Measurements from ENCODE around the gene CHI3L2. TPM values are rescaled to one million over a fixed set of nuclear protein-coding genes. Genes with fewer than 3 reads are reported as not detected.
A peak's percentile ranks its signal among the peaks of the same experiment; 100 is the strongest.

The CHI3L2 gene
- total and polyA plus RNA-seq, 12 donors = 0.33 to 9.1 (median 2.7) TPM; not detected in 1

- H3K4me3 ChIP-seq = no peak overlapping the region
- no peaks in the 10 kb centered on the region for H3K36me3 ChIP-seq (replicated peaks in 1 of 2)
- no peak for DNase-seq
- TF ChIP-seq POLR2A (IDR thresholded peaks at IDR 0.05) (no peak), CTCF (IDR thresholded peaks at IDR 0.05) (no peak)
- H3K4me1 ChIP-seq (replicated peaks in 1 of 2) = no peaks in the 10 kb centered on the region
- H3K27me3 ChIP-seq = no peaks in the 10 kb centered on the region
- no peak overlapping the region for H3K27ac ChIP-seq
- 56 to 81% (median 61%) methylated on average over 3 of the region's 3 CpGs for WGBS, 4 donors
- H3K9me3 ChIP-seq (replicated peaks in 1 of 3) = no peaks in the 10 kb centered on the region
- intact Hi-C loops (cut with DNase I) = no loop called here
These were observed 62.6 kb downstream of the CHI3L2 start for GRCh38 chr1:111290104-111290503.

GRCh38 chr1:111290630-111291029, 63.1 kb downstream of the CHI3L2 start, which contains the start of gene CHIA:
Gene CHIA (plus strand): TSS chr1:111290851. CDS start chr1:111310468, 19,617 bp downstream.
- intact Hi-C loops (cut with DNase I) = no loop called here
- WGBS, 4 donors = 37 to 50% (median 46%) methylated on average over 7 of the region's 7 CpGs
- H3K4me1 ChIP-seq (replicated peaks in 1 of 2) = no peaks in the 10 kb centered on the region
- no peaks in the 10 kb centered on the region for H3K9me3 ChIP-seq (replicated peaks in 1 of 3)
- no peak for TF ChIP-seq CTCF (IDR thresholded peaks at IDR 0.05)
- TF ChIP-seq POLR2A (IDR thresholded peaks at IDR 0.05) = no peak
- H3K27ac ChIP-seq = no peak within 1 kb of the TSS
- peak in 4 of 7 donors; percentile 31 to 60 (median 51) for DNase-seq
- H3K4me3 ChIP-seq = no peak within 1 kb of the TSS
- H3K27me3 ChIP-seq = no peaks in the 10 kb centered on the region
- no peaks in the 10 kb centered on the region for H3K36me3 ChIP-seq (replicated peaks in 1 of 2)

Small RNA genes within 50 kb of the gene (small RNA-seq; reads per million reads assigned to genes)
- 0 reads per million in 2 donors for gene AL355816.1

Other genes starting within 250 kb of the CHI3L2 start
- gene DRAM2, start 87.6 kb upstream of the CHI3L2 start, total RNA-seq = 100 to 1,000 TPM in 2 of 9 donors, 10 to 100 TPM in 7; 39.7 to 126 (median 53.5) TPM
- 10 to 100 TPM; 21.2 to 59.2 (median 48.1) TPM for gene DRAM2, start 87.6 kb upstream of the CHI3L2 start, polyA plus RNA-seq
- 10 to 100 TPM; 30.3 to 47.0 (median 39.9) TPM for gene CEPT1, start 87.5 kb upstream of the CHI3L2 start, total RNA-seq
- gene CEPT1, start 87.5 kb upstream of the CHI3L2 start, polyA plus RNA-seq = 10 to 100 TPM; 17.0 to 55.8 (median 21.7) TPM
- gene DENND2D, start 27.1 kb upstream of the CHI3L2 start, total RNA-seq = 10 to 100 TPM; 37.0 to 62.9 (median 43.4) TPM
- 10 to 100 TPM; 38.1 to 57.3 (median 39.9) TPM for gene DENND2D, start 27.1 kb upstream of the CHI3L2 start, polyA plus RNA-seq
- gene CHIA, start 63.1 kb downstream of the CHI3L2 start, total RNA-seq = under 1 TPM in 1 of 9 donors, not detected in 8; 0.19 TPM
- gene CHIA, start 63.1 kb downstream of the CHI3L2 start, polyA plus RNA-seq = under 1 TPM in 1 of 3 donors, not detected in 2; 0.07 TPM
- 1 to 10 TPM in 3 of 9 donors, under 1 TPM in 6; 0.18 to 3.9 (median 0.61) TPM for gene OVGP1, start 200.0 kb downstream of the CHI3L2 start, total RNA-seq
- 1 to 10 TPM in 2 of 3 donors, under 1 TPM in 1; 0.71 to 7.3 (median 3.4) TPM for gene OVGP1, start 200.0 kb downstream of the CHI3L2 start, polyA plus RNA-seq
- gene WDR77, start 221.5 kb downstream of the CHI3L2 start, total RNA-seq = 10 to 100 TPM; 20.6 to 66.8 (median 28.6) TPM
- 10 to 100 TPM; 19.8 to 47.2 (median 24.0) TPM for gene WDR77, start 221.5 kb downstream of the CHI3L2 start, polyA plus RNA-seq
- 100 to 1,000 TPM; 154 to 641 (median 251) TPM for gene ATP5PB, start 221.8 kb downstream of the CHI3L2 start, total RNA-seq
- 100 to 1,000 TPM; 103 to 834 (median 147) TPM for gene ATP5PB, start 221.8 kb downstream of the CHI3L2 start, polyA plus RNA-seq
- 10 to 100 TPM in 7 of 9 donors, 1 to 10 TPM in 2; 2.2 to 59.9 (median 29.6) TPM for gene C1orf162, start 246.3 kb downstream of the CHI3L2 start, total RNA-seq
- gene C1orf162, start 246.3 kb downstream of the CHI3L2 start, polyA plus RNA-seq = 10 to 100 TPM; 45.7 to 54.1 (median 52.9) TPM

All from adrenal gland (tissue), 12 donors.